ENCODE data around the gene ADAM12. TPM values are rescaled to one million over a fixed set of nuclear protein-coding genes. Genes with fewer than 3 reads are reported as not detected.

ADAM12 gene
- total and polyA plus RNA-seq, 4 donors, result 0.03 to 0.33 (median 0.19) TPM

- no peak overlapping the region for H3K4me3 ChIP-seq (ENCODE audit: low read depth in 1 of 3, low read length in 3 of 3)
- DNase-seq (ENCODE audit: low spot score), result no peak
- H3K36me3 ChIP-seq (ENCODE audit: control insufficient read depth in 4 of 4, insufficient read depth in 3 of 4, low read depth in 1 of 4, low read length in 3 of 4), result no peaks in the 10 kb centered on the region
- peaks cover 0 to 1% (median 0%) of the 10 kb centered on the region in 4 donors for H3K9me3 ChIP-seq (ENCODE audit: control insufficient read depth in 4 of 4, low read length in 3 of 4)
- H3K9ac ChIP-seq (ENCODE audit: low read depth in 1 of 2, low read length in 2 of 2), result no peak overlapping the region
- WGBS, result 82% methylated on average over 10 of the region's 10 CpGs
- no peaks in the 10 kb centered on the region for H3K27me3 ChIP-seq (ENCODE audit: control insufficient read depth in 4 of 4, insufficient read depth in 4 of 4, low read length in 3 of 4)
- no peak for TF ChIP-seq HNF4A (conservative IDR thresholded peaks at IDR 0.05)
- TF ChIP-seq NR2F2 (IDR thresholded peaks at IDR 0.05), result no peak
- TF ChIP-seq GABPA (IDR thresholded peaks at IDR 0.05 in 1 of 2, conservative IDR thresholded peaks at IDR 0.05 in 1 of 2), result no peak
- TF ChIP-seq, protein P1, sequence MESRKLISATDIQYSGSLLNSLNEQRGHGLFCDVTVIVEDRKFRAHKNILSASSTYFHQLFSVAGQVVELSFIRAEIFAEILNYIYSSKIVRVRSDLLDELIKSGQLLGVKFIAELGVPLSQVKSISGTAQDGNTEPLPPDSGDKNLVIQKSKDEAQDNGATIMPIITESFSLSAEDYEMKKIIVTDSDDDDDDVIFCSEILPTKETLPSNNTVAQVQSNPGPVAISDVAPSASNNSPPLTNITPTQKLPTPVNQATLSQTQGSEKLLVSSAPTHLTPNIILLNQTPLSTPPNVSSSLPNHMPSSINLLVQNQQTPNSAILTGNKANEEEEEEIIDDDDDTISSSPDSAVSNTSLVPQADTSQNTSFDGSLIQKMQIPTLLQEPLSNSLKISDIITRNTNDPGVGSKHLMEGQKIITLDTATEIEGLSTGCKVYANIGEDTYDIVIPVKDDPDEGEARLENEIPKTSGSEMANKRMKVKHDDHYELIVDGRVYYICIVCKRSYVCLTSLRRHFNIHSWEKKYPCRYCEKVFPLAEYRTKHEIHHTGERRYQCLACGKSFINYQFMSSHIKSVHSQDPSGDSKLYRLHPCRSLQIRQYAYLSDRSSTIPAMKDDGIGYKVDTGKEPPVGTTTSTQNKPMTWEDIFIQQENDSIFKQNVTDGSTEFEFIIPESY (IDR thresholded peaks at IDR 0.05), result no peak
- TF ChIP-seq, protein P2, sequence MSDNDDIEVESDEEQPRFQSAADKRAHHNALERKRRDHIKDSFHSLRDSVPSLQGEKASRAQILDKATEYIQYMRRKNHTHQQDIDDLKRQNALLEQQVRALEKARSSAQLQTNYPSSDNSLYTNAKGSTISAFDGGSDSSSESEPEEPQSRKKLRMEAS (IDR thresholded peaks at IDR 0.05), result no peak
- TF ChIP-seq, protein P3, sequence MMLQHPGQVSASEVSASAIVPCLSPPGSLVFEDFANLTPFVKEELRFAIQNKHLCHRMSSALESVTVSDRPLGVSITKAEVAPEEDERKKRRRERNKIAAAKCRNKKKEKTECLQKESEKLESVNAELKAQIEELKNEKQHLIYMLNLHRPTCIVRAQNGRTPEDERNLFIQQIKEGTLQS (IDR thresholded peaks at IDR 0.05), result no peak
- no peak for TF ChIP-seq JUND (IDR thresholded peaks at IDR 0.05)
- no peak for TF ChIP-seq SP1 (IDR thresholded peaks at IDR 0.05)
- TF ChIP-seq RAD21 (IDR thresholded peaks at IDR 0.05), result no peak
- no peak for TF ChIP-seq FOXA1 (IDR thresholded peaks at IDR 0.05)
- no peaks in the 10 kb centered on the region for H3K4me1 ChIP-seq (ENCODE audit: control insufficient read depth in 4 of 4, insufficient read depth in 4 of 4, low read length in 3 of 4)
- no peak overlapping the region for H3K27ac ChIP-seq (ENCODE audit: low read depth in 1 of 2, low read length in 2 of 2)
Measured at GRCh38 chr10:126090911-126091728, 297.2 kb downstream of the ADAM12 start.

DNA sequence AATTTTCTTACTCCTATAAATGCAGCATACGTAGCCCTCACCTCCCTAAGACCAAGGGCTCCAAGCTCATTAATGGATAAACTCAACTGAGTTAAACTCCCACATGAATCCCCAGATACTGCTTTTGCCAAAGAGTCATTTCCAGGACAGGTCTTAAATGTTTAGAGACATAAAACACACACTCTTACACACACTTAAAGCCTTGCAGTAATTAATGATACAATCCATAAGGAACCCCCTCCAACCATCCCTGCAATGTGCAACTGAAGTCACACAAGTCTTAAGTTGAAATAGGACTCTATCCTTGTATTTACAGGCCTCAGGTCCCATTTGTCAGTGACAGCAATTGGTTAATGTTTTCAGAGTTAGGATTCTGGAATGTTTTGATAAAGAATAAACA is 297.8 kb downstream of the ADAM12 start:
- Histone ChIP-seq H3K4me1 (ENCODE audit: control insufficient read depth in 4 of 4, insufficient read depth in 4 of 4, low read length in 3 of 4) (no peaks in the 10 kb centered on the region), H3K27ac (ENCODE audit: low read depth in 1 of 2, low read length in 2 of 2) (no peak overlapping the region), H3K27me3 (ENCODE audit: control insufficient read depth in 4 of 4, insufficient read depth in 4 of 4, low read length in 3 of 4) (no peaks in the 10 kb centered on the region), H3K4me3 (ENCODE audit: low read depth in 1 of 3, low read length in 3 of 3) (no peak overlapping the region), H3K9ac (ENCODE audit: low read depth in 1 of 2, low read length in 2 of 2) (no peak overlapping the region), H3K36me3 (ENCODE audit: control insufficient read depth in 4 of 4, insufficient read depth in 3 of 4, low read depth in 1 of 4, low read length in 3 of 4) (no peaks in the 10 kb centered on the region), H3K9me3 (ENCODE audit: control insufficient read depth in 4 of 4, low read length in 3 of 4) (peaks cover 0 to 1% (median 0%) of the 10 kb centered on the region in 4 donors)
- 89% methylated on average over 1 of the region's 1 CpG for WGBS
- TF ChIP-seq YY1 (IDR thresholded peaks at IDR 0.05) (no peak), FOXA2 (IDR thresholded peaks at IDR 0.05) (no peak), HNF4A (conservative IDR thresholded peaks at IDR 0.05) (no peak), TAF1 (conservative IDR thresholded peaks at IDR 0.05) (no peak), EGR1 (IDR thresholded peaks at IDR 0.05; ENCODE audit: low read depth in 2 of 2) (no peak), HNF4G (IDR thresholded peaks at IDR 0.05) (no peak), RXRA (IDR thresholded peaks at IDR 0.05) (no peak), FOXA1 (IDR thresholded peaks at IDR 0.05) (no peak), GABPA (IDR thresholded peaks at IDR 0.05 in 1 of 2, conservative IDR thresholded peaks at IDR 0.05 in 1 of 2) (no peak)
- TF ChIP-seq, protein P3 (IDR thresholded peaks at IDR 0.05), result no peak
- TF ChIP-seq, protein P4, sequence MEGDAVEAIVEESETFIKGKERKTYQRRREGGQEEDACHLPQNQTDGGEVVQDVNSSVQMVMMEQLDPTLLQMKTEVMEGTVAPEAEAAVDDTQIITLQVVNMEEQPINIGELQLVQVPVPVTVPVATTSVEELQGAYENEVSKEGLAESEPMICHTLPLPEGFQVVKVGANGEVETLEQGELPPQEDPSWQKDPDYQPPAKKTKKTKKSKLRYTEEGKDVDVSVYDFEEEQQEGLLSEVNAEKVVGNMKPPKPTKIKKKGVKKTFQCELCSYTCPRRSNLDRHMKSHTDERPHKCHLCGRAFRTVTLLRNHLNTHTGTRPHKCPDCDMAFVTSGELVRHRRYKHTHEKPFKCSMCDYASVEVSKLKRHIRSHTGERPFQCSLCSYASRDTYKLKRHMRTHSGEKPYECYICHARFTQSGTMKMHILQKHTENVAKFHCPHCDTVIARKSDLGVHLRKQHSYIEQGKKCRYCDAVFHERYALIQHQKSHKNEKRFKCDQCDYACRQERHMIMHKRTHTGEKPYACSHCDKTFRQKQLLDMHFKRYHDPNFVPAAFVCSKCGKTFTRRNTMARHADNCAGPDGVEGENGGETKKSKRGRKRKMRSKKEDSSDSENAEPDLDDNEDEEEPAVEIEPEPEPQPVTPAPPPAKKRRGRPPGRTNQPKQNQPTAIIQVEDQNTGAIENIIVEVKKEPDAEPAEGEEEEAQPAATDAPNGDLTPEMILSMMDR (IDR thresholded peaks at IDR 0.05; ENCODE audit: low read depth, low read length, missing input control), result no peak
- no peak for DNase-seq (ENCODE audit: low spot score)

All from liver (tissue), 9 donors.